Raji (cell line): Measurements from ENCODE around the gene MAP4.

Source experiments
- POLR2A ChIP-seq: IDR thresholded peaks from 2 replicates; pipeline ENCODE4 v1.6.1; 2011; ENCODE audit warnings: low read depth, low read length, control low read depth; ENCODE audit not compliant: insufficient read depth

Gene MAP4

DNA sequence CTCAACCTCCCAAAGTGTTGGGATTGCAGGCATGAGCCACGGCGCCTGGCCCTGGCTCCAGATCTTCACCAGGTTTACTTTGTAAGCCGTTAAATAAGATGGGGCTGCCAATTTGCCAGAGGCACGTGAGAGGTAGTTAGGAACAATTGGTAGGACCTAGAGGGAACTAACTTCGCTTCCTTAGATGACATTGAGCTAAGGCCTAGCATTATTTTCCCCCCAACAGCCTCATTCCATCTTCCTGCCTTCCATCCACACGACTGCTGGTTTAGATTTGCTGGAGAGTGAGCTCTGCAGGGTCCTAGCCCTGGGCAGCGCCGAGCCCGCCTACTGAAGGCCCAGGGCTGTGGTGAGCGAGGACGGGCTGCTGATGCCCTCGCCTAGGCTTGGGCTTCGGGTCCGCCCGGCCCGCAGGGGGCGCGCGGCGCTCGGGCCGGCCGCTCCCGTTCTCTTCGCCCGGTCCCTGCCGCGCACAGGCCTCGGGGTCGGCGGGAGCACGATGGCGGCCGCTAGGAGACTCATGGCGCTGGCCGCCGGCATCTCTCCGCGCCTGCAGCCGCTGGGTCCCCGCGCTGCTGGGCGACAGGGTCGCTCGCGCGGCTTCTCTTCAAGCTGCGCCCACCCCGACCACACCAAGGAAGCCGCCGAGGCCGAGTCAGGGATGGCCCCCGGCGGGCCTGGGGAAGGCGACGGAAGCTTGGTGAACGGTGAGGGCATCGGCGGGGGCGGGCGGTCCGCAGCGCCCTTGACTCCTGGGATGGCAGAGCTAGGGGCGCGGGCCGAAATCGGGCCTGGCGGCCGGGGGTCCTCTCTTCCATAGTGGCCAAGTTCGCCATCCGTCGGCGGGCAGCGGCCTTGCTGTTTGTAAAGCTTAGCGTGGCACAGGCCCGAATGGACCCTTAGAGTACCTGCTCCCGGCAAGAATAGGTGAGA lies 191.4 kb downstream of the MAP4 start:
- peak; percentile 85 for TF ChIP-seq POLR2A

GRCh38 chr3:47817609-47818008 lies 198.6 kb downstream of the MAP4 start:
- TF ChIP-seq POLR2A: no peak

GRCh38 chr3:47813551-47814177 lies 202.6 kb downstream of the MAP4 start:
- no peak for TF ChIP-seq POLR2A

GRCh38 chr3:47804577-47804976 lies 211.6 kb downstream of the MAP4 start:
- TF ChIP-seq POLR2A: no peak

DNA sequence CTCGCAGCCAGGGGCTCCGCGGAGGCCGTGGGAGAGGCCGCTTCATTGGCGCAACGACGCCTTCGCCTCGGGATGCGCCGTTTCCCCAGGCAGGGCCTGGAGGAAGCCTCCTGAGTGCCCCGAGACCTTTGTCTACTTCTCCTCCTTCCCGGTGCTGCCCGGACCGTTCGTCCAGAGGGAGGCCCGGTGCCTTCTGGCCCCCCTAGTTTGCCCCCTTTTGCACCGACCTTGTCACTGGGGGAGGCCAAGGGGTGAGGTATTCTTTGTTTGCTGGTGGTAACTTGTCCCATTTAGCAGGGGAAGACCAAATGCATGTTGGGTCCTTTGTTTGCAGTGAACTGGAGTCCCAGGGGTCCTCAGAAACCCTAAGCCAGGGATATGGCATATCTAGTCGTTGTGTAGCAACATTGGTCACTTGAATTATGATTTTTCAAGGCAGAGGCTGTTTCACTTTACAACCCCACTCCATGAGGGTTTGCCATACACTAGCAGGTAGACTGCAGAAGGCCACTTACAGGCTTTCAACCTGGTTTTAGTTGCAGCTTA lies 212.7 kb downstream of the MAP4 start:
- no peak for TF ChIP-seq POLR2A

- TF ChIP-seq POLR2A: peak; percentile 66
Observed at GRCh38 chr3:47802734-47803479, 213.3 kb downstream of the MAP4 start, which contains the start of gene DHX30. Gene DHX30, plus strand, starts transcription at chr3:47803138. Its CDS starts 7,546 bp downstream, at chr3:47810684.
